ENCODE data around the gene ARNT2.

ARNT2 gene

DNA sequence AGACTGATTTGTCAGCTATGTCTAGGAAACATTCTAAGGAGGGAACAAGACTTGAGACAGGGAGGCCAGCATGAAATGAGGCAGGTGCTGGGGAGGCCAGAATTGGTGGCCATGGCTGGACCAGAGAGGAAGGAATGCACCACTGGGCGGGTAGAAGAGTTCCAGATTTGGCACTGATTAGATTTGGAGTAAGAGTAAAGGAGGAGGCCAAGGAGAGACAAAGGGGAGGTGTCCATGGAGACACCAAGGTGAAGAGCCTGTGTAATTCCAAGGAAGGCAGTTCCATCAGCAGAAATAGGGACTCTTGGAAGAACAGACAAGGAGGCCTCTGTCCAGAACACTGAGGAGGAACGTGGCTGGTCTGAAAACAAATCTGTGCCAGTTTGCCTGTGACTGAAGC, 1.8 kb downstream of the ARNT2 start:
- in situ Hi-C loops (cut with MboI; ENCODE audit: low sequenced_read_pairs): no loop called here

DNA sequence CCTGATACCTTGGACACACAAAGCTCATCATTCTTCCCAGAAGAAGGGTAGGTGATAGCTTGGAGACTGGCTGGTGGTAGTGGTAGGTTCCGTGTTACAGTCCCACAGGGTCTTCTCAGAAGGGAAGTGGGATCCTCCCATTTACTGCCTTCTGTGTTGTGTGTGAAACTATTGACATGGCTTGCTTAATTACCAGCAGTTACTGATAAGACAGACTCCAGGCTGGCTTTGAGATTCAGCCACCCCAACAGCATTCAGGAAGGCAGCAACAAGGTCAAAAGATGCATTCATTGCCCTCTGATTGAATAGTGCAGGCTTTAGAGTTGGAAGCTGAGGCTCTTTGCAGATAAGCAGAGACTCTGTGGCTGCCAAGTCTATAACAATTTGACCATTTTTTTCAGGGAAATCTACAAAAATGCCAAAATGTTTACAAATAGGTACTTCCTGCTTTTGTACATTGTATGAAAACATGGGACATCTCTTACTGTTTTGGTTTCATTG, 7.7 kb downstream of the ARNT2 start:
- in situ Hi-C loops (cut with MboI; ENCODE audit: low sequenced_read_pairs): no loop called here

DNA sequence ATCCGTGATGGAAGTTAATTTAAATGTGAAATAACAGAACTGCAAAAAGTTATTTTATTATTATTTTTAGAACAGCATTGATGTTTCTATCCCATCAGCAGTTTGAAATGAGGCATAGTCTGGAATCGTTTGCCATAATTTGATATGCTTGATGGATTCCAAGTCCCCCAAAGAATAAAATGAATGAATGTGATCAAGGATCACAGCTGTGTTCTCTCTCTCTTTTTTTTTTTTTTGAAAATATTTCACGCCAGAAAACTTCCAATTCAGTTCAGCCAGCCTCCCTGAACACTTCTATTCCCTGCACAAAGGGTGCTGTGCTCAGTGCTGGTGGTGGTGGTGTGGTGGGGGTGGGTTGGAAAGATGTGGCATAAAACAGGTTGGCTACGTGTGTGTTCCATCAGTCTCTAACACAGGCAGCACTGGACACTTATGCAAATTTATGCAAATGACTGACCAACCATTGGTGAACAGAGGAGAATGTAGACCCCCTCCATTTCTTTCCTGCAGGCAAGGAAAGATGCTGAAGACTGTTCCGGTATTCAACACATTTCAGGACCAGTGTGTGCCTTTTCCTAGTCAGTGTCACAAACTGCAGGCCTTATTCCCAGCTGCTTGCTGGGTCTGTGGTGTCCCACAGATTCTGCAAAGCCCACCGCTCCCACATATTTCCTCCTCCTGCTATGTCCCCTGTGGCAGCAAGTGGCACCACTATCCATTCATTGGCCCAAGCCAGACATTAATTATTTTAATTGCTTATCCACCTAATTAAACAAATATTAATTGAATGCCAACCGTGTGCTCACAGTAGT, 10.6 kb downstream of the ARNT2 start:
- in situ Hi-C loops (cut with MboI; ENCODE audit: low sequenced_read_pairs): no loop called here

DNA sequence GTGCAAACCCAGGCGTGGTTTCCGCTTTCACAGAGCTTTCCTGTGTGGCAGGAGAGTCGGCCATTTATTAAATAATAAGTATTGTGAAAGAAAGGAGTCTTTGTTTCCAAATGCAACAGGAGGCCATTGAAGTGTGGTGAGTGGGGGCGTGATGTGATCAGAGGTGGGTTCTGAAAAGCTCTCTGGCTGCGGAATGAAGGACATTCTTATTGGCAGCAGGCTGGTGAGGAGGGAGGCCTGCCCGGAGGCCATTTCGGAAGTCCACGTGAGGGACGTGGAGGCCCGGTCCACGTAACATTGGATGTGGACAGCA, 11.1 kb downstream of the ARNT2 start:
- in situ Hi-C loops (cut with MboI; ENCODE audit: low sequenced_read_pairs): no loop called here

DNA sequence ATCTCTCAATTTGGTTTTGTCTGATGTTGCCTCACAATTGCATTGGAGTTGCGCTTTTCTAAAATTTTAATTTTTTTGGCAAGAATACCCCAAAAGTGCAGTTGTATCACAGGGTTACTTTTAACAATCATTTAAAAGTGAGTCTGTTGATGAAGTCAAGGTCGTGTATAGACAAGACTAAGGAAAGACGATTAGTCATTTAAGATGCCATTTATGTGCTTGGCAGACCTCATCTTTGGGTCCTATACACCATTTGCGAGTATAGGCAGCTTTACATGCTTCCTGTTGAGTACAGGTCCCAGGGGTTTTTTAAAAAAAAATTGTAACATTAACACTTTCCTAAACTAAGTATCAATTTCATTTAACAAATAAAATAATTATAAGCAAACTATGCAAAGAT, 12.5 kb downstream of the ARNT2 start:
- in situ Hi-C loops (cut with MboI; ENCODE audit: low sequenced_read_pairs): no loop called here

DNA sequence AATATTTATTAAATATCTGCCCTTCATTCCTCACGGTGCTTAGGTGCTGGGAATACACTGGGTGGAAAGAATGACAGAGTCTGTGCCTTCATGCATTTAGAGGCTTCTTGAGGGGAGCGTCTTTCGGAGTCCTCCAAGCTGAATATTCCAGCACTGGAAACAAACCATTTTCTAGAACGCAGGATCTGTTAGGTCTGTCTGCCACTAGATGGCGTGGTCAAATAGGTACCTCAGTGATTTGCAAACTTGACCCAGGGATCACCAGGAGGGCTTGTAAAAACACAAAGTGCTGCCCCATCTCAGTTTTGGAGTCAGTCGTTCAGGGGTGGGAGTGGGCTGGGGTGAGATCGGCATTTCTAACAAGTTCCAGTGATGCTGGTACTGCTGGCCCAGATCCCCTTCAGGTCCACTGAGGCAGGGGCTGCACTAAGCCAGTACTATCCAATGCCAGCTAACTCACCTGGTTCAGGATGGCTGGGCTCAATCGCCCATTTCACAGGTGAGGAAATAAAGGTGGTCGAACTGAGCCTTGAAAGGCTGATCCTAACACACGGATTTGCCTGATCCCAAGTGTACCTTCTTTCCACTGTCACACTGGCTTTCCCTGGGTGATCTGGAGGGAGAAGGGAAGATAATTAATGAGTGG, 14.8 kb downstream of the ARNT2 start:
- in situ Hi-C loops (cut with MboI; ENCODE audit: low sequenced_read_pairs): no loop called here

DNA sequence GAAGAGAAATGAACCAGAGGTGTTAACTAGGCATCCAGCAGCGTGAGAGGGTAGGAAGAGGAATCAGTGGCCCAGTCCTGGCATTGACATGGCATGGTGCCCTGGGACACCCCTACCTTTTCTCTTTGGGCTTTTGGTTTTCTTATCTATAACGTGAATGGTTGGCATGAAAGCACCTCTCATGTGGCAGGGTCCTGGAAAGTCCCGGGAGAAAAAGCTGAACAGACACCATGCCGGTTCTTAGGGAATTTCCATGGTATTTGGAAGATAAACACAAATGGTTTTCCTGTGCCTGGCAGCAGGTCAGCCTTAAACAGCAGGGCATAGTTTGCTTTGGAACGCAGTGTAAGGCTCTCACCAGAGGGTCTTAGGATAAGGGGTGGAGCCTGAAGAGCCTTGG, 15.4 kb downstream of the ARNT2 start:
- in situ Hi-C loops (cut with MboI; ENCODE audit: low sequenced_read_pairs): no loop called here

DNA sequence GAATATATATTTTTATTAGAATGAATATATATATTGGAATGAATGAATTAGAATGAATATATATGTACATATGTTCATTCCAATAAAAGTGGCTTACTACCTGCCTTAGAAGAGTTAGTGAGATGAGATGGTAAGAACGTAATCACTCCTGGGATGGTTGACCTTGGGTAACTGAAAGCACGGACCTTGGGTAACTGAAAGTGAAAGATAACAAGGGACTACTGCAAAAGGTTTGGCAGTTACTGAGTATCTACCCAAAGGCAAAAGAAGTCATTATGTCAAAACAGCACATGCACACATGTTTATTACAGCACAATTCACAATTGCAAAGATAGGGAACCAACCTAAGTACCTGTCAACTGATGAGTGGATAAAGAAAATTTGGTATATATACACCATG, 16.5 kb downstream of the ARNT2 start:
- in situ Hi-C loops (cut with MboI; ENCODE audit: low sequenced_read_pairs): no loop called here

DNA sequence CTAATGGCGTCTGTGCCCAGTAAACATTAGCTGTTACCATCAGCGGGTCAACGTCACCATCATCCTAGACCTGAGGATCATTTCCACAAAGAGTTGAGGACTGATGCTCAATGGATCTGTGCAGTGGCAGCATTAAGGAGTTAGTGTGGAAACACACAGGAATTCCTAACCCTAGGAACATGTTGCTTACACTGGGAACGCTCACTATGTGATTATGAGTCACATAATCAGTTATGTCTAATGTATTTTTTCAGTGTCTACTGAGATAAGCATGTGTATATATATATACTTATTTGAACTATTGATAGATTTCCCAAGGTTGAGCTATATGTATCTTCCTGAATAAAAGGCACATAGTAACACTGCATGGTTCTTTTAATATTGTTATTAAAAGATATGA, 19.0 kb downstream of the ARNT2 start:
- in situ Hi-C loops (cut with MboI; ENCODE audit: low sequenced_read_pairs): no loop called here

DNA sequence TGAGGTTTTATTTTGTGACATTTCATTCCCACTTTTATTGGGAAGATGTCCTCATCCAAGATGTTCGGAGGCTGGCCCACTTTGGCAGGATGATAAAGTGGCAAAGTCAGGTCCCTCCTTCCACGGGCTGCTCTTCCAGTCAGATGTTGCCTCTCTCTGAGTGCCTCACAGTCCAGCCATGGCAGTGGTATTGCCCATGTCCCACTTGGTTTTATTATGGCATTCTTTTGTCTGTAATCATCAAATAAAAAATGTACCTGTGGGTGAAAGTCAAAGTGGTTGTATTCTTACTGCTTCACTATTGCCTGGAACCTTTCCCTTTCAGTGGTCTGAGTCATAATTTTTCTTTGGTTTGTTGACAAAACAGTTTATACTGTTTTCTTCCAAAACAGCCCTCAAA, 20.2 kb downstream of the ARNT2 start:
- in situ Hi-C loops (cut with MboI; ENCODE audit: low sequenced_read_pairs): no loop called here

DNA sequence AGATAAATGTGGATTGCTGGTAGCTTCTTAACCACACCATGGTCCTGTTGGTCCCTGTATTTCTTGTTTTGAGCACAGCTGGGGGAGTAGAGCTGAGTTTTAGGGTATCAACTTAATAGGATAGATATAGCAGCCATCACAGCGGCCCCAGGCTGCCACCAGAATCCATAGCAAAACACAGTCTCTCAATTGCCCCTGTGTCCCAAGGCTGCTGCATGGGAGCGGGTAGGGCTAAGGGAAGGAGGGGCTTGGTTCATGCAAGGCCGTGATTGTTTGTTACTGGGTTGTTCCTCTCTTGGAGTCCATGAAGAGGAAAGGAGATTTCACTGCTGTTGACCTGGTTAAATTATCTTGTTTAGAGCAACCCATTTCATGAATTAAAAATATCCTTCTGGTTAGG, 22.1 kb downstream of the ARNT2 start:
- in situ Hi-C loops (cut with MboI; ENCODE audit: low sequenced_read_pairs): no loop called here

DNA sequence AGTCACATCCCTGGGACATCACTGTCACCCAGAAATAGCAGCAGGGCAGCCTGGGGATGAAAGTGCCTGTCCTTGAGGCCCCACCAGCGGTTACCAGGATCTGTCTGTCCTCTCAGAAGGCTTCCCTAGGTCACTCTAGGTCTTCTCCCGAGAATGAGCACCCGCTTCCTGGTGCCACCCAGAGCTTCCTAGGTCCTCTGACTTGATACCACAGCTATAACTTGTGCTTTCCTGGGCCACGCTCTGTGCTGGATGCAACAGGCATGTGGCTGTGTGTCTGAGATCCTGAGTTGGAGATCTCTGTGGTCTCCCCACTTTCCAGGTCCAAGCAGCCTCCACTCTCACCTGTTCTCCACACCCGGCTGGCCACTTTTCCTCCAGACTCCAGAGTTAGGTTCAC, 25.8 kb downstream of the ARNT2 start:
- in situ Hi-C loops (cut with MboI; ENCODE audit: low sequenced_read_pairs): no loop called here

DNA sequence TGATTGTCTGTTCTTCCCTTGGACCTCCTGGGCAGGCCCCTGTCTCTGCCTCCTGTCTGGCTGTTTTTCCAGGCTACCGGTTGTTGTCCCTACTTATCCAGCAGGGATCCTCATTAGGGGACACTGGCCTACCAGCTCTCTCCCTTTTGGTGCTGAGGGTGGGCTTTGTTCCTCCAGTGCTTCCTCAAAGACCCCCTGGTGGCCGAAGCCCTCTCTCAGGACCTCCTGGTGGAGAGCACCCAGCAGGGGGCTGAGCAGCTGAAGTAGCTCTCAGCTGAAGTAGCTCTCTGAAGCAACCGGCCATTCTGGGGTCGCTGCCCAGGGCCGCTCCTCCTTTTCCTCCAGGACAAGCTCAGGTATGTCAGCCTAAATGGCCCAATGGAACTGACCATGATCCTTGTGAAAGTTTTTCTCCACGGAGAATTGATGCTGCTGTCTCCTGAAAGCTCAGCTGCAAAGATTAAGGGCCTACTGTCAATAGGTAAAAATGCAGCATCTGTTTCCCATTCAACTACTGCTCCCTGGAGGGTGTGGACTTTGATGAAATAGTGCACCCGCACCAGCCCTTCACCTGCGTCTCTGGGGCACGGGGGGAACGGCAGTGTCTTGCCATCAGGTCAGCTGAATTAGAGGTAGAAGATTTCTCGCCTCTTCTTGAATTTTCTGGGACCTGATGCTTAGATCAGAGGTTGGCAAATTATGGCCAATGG, 27.6 kb downstream of the ARNT2 start:
- in situ Hi-C loops (cut with MboI; ENCODE audit: low sequenced_read_pairs): no loop called here

DNA sequence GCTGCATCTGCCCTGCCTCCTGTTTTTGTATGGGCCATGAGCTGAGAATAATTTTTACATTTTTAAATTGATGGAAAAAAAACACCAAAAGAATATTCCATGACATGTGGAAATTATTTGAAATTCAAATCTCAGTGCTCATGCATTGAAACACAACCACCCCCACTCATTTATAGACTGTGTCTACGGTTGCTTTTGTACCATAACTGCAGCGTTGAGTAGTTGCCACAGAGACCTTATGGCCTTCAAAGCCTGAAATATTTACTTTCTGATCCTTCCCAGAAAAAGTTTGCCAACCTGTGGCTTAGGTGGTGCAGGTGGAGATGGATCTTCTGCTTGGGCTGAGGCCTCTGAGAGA, 28.1 kb downstream of the ARNT2 start:
- in situ Hi-C loops (cut with MboI; ENCODE audit: low sequenced_read_pairs): no loop called here

DNA sequence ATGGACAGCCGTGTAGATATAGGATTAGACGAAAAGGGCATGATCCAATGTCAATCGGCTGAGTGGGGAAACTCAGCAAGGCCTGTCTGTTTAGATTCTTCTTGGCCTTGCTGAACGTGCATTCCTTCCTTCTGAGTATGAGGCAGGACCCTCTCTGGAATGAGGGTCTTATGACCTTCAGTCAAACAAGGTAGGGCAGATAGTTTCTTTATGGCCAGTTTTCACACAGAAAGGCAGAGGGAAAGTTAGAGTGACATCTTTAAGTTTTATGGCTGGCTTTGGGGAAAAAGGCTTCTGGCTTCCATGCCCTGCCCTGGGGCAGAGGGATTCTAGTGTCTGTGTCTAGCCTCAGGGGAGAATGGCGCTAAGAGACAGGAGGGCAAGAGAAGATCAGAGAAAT, 29.7 kb downstream of the ARNT2 start:
- in situ Hi-C loops (cut with MboI; ENCODE audit: low sequenced_read_pairs): no loop called here

DNA sequence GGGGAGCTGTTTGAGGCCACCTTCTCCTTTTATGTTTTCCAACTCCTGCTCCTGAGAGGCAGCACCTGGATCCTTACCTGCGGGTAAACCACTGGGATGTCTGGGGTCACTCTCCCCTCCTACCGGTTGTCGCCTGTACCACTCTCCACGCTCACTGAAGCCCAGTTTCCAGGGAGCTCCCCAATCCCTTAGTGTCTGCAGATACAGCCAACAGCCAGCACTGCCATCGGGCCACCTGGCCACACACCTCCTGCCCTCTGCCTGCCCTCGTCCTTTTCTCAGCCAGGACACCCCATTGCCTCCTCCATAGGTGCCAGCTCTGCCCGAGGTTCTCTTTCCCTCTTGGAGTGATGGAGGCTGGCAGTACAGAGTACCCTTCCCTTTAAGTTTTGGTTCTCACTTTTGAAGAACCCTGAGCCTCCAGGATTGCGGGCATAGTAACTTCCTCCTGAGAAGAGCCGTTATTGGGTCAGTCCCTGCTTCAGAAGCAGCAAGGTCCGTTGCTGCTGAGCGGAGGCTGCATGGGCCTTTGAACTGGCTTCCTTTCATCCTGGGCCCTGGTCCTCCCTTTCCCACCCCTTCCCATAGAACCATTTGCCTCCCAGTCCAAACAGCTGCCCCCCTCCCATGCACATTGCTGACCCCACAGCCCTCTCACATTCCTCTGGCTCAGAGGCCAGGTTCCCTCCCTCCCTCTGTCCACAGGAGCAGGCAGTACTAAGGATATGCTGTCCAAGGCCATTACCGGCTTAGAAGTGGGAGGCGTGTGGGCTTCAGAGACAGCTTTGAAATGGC, 30.9 kb downstream of the ARNT2 start:
- in situ Hi-C loops (cut with MboI; ENCODE audit: low sequenced_read_pairs): no loop called here

DNA sequence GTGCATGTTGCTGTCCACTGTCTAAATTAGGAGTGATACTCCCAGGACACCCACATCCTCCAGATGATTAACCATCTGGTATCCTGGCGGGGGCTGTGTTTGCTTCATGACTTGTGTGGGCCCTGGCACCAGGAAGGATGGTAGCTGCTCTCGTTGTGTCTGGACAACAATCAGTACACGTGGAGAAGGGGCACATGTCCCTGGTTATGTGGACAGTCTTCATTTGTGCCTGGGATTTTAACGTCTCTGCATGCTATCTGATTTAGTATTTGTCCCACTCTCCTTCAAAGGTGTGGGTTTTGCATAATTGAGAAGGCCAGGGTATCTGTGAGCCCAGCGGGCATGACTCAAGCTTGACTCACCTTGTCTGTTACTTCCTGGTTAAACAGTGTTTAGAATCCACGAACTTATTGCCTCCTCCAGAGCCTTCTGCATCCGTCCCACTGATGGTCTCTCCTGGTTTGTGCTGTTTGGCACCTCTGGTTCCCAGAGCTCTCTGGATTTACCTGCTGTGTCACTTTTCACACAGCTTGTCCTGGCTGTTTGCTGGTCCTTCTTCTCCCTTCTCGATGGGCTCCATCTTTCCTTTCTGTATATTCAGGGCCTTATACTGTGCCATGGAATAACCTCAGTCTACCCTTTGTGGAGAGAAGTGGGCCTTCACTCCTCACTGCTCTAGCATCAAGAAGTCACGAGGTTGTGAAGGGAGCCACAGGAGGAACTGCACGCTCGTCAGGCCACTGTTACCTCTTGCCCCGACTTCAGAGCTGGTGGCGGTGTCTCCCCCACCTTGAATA, 32.5 kb downstream of the ARNT2 start:
- in situ Hi-C loops (cut with MboI; ENCODE audit: low sequenced_read_pairs): no loop called here

DNA sequence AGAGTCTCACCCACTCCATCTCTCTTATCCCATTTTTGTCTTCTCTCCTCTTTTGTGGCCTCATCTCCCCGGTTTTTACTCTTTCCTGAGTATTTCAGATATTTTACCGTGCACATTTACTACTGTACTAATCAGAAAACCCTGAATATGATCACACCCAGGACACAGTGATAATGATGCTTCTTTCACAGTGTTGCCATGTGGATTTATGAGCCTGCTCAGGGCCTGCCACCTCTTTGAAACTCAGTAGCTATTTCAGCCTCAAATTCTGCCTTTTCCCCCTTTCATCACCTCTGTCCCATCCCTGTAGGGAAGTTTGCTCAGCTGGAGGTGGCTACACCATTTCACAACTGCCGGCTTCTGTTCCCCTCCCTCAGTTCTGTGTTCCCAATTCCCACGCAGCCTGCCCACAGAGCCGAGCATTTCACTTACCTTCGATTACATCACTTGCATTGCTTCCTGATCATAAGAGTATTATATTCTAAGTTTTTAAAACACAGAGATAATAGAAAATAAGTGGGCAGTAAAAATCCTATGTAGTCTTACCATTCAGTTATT, 33.2 kb downstream of the ARNT2 start:
- in situ Hi-C loops (cut with MboI; ENCODE audit: low sequenced_read_pairs): no loop called here

DNA sequence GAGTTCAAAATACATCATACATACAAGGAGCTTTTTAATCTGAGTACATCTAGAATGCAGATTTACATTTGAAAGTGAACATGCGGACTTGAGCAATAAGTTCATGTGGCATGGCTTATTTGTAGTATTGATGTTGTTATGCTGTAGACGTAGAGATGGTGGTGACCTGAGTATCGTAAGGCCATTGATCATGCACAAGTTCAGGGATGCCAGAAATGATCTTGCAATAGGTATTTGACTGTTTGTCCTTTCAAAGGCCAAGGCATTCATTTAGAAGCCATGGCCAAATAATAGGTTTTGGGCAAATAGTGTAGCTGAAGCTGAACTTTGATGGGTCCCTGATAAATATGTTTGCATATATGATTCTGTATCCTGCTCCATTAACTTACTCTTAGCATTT, 35.0 kb downstream of the ARNT2 start:
- in situ Hi-C loops (cut with MboI; ENCODE audit: low sequenced_read_pairs): no loop called here

DNA sequence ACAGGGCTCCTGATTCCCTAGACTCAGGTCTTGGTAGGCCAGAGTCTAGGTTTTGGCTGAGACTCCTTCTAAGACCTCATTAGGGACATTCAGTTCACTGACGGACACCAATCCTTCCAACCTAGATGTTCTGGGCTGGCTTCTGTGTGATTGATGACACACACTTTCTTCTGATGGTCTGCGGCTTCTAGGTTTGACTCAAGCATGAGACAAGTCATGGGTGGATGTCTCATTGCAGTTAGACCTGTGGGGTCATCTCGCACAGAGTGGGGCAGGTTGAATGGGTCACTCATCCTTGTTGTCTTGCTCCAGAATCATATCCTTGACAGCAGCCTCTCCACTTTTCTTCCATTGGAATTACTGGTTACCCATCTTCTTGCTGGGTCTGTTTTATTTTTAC, 35.8 kb downstream of the ARNT2 start:
- in situ Hi-C loops (cut with MboI; ENCODE audit: low sequenced_read_pairs): no loop called here
